ENCODE data around the gene MPRIP. TPM values are rescaled to one million over a fixed set of nuclear protein-coding genes. Genes with fewer than 3 reads are reported as not detected.

MPRIP gene
- total and polyA plus RNA-seq, 2 donors (not counting 3 experiments of a cell fraction or from before 2014, with no cell fraction given) = 94.6 to 246 TPM

DNA sequence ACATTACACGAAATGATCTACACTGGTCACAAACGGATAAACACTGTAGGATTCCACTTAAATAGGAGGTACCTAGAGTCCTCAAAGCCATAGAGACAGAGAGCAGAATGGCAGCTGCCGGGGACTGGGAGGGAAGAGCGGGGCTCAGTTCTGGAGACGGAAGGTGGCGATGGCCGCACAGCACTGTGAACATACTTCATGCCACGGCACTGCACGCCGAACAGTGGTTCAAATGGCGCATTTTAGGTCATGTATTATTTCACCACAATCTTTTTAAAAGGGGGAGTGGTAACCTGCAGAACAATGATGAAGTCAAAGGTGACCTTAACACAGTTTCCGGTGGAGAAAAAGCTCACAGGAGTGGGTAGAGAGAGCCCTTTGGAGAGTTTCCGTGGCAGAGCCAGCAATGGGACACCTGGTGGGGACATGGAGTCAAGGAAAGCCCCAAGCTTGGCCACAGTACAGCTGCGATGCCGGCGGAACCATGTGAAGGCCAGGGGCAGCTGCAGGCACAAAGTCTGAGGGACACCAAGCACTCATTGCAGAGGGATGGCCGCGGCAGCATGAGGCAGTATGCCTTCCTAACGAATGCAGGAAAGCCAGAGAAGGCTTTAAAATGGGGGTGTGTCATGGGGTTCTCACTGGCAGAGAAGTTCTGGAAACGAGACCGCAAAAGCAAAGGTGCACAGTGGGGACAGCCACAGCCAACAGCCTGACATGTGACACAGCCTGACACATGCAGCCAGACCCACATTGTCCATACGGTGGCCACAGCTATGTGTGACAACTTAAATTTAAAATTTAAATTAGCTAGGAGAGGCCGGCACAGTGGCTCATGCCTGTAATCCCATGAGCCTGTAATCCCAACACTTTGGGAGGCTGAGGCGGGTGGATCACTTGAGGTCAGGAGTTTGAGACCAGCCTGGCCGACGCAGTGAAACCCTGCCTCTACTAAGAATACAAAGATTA is 187.4 kb downstream of the MPRIP start:
- FAIRE-seq (no peak), DNase-seq (ENCODE audit: low read depth, low spot score) (no peak)
- ChIA-PET POLR2A (no interaction called here), CTCF (interaction anchor here (1.1 to 2.1 kb wide), 2 partner anchors 16 to 88 kb away, joined by 3 to 9 read pairs; no protein-coding TSS in a partner anchor)
- H3K27ac ChIP-seq (ENCODE audit: insufficient read depth, low read depth, low read length) = no peak overlapping the region
- H3K9me1 ChIP-seq (replicated peaks; ENCODE audit: control insufficient read depth, extremely low read depth, insufficient read depth, low read length) = no peaks in the 10 kb centered on the region
- no peaks in the 10 kb centered on the region for H3K4me1 ChIP-seq (ENCODE audit: control insufficient read depth, extremely low read depth, insufficient read depth, low read length)
- peaks cover 4 to 58% of the 10 kb centered on the region in 2 experiments for H3K36me3 ChIP-seq (ENCODE audit: control insufficient read depth in 2 of 2, extremely low read depth in 1 of 2, insufficient read depth in 2 of 2, low read length in 2 of 2)
- H3K79me2 ChIP-seq (ENCODE audit: control insufficient read depth, insufficient read depth, low read length) = peaks cover 7% of the 10 kb centered on the region
- no peak overlapping the region for H2AFZ ChIP-seq (ENCODE audit: low read depth, low read length)
- H3K9me3 ChIP-seq (replicated peaks; ENCODE audit: control insufficient read depth, insufficient read depth, low read length) = no peaks in the 10 kb centered on the region
- no peak overlapping the region for H3K4me2 ChIP-seq (ENCODE audit: insufficient read depth, low read length)
- dilution Hi-C loops (cut with MboI; ENCODE audit: extremely low pct_ligation_motif_present, low sequenced_read_pairs) = no loop called here
- intact Hi-C loops (cut with micrococcal nuclease) = loop anchor here (10.0 kb wide), 1 partner anchor 225 kb away; no protein-coding TSS in a partner anchor
- BruUV-seq (replicated peaks) = no TSS peak
- no peaks in the 10 kb centered on the region for H4K20me1 ChIP-seq (replicated peaks; ENCODE audit: control insufficient read depth, extremely low read depth, insufficient read depth, low read length)
- H3K4me3 ChIP-seq (replicated peaks in 1 of 3; ENCODE audit: insufficient read depth in 1 of 3, low read depth in 1 of 3, low read length in 3 of 3) = no peak overlapping the region
- TF ChIP-seq FOS (IDR thresholded peaks at IDR 0.05; ENCODE audit: borderline replicate concordance, insufficient read depth, low read length) = no peak
- TF ChIP-seq EZH2 (IDR thresholded peaks at IDR 0.05; ENCODE audit: borderline replicate concordance, low read depth, low read length, severe bottlenecking) = no peak
- TF ChIP-seq POLR2AphosphoS5 (IDR thresholded peaks at IDR 0.05; ENCODE audit: insufficient read depth, low read depth, low read length) = no peak
- TF ChIP-seq, protein P1, sequence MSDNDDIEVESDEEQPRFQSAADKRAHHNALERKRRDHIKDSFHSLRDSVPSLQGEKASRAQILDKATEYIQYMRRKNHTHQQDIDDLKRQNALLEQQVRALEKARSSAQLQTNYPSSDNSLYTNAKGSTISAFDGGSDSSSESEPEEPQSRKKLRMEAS (IDR thresholded peaks at IDR 0.05; ENCODE audit: insufficient read depth, insufficient read length) = no peak
- TF ChIP-seq, protein P2, sequence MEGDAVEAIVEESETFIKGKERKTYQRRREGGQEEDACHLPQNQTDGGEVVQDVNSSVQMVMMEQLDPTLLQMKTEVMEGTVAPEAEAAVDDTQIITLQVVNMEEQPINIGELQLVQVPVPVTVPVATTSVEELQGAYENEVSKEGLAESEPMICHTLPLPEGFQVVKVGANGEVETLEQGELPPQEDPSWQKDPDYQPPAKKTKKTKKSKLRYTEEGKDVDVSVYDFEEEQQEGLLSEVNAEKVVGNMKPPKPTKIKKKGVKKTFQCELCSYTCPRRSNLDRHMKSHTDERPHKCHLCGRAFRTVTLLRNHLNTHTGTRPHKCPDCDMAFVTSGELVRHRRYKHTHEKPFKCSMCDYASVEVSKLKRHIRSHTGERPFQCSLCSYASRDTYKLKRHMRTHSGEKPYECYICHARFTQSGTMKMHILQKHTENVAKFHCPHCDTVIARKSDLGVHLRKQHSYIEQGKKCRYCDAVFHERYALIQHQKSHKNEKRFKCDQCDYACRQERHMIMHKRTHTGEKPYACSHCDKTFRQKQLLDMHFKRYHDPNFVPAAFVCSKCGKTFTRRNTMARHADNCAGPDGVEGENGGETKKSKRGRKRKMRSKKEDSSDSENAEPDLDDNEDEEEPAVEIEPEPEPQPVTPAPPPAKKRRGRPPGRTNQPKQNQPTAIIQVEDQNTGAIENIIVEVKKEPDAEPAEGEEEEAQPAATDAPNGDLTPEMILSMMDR (IDR thresholded peaks at IDR 0.05; ENCODE audit: extremely low read depth in 1 of 2, insufficient read depth in 1 of 2, low read depth in 1 of 2, low read length in 2 of 2) = no peak
- TF ChIP-seq POLR2A (IDR thresholded peaks at IDR 0.05; ENCODE audit: low read depth, low read length) = no peak
- TF ChIP-seq MYC (IDR thresholded peaks at IDR 0.05; ENCODE audit: low read depth, low read length) = no peak
- TF ChIP-seq JUN (IDR thresholded peaks at IDR 0.05; ENCODE audit: borderline replicate concordance, insufficient read depth, insufficient read length, low read depth) = no peak
- TF ChIP-seq GATA2 (IDR thresholded peaks at IDR 0.05; ENCODE audit: insufficient read depth, insufficient read length, low read depth, low read length) = no peak
- H3K9ac ChIP-seq (replicated peaks; ENCODE audit: extremely low read depth, insufficient read depth, low read length) = no peak overlapping the region
- H3K27me3 ChIP-seq (ENCODE audit: control insufficient read depth in 2 of 2, insufficient read depth in 2 of 2, low read length in 2 of 2) = no peaks in the 10 kb centered on the region

Data from endothelial cell of umbilical vein (primary cell).